Upper lobe of left lung (tissue), 4 donors: ENCODE measurements around the gene ZNF880.
"Not testable (repeated sequence)": the region's sequence is repeated elsewhere in the genome, so short reads cannot be mapped to it uniquely, and the experiment has no call there.

Source experiments
- CTCF ChIP-seq, 6 experiments: fragments of 450-650 bp in 4 of 6; fragments of 200-600 bp in 2 of 6; sonication (generic) in 2 of 6; IDR thresholded peaks; one replicate each; pipeline ENCODE4 v1.5.1; 2016 to 2019; ENCODE audit warnings: antibody characterized with exemption in 6 of 6
- EP300 ChIP-seq, 4 donors: sonication (generic); formaldehyde crosslinking; IDR thresholded peaks; one replicate each; pipeline ENCODE4 v1.5.1; 2017; ENCODE audit warnings: antibody characterized with exemption in 4 of 4, control low read depth in 2 of 4
- POLR2A ChIP-seq, 4 donors: fragments of 450-650 bp; IDR thresholded peaks; one replicate each; pipeline ENCODE4 v1.5.1; 2016 to 2017; ENCODE audit warnings: antibody characterized with exemption in 4 of 4, mild to moderate bottlenecking in 2 of 4
- POLR2AphosphoS5 ChIP-seq, 2 donors: sonication (generic); formaldehyde crosslinking; IDR thresholded peaks; one replicate each; pipeline ENCODE4 v1.5.1; 2017; ENCODE audit warnings: antibody characterized with exemption in 2 of 2

- not testable (repeated sequence) for TF ChIP-seq CTCF, POLR2AphosphoS5, POLR2A, EP300 (IDR thresholded peaks at IDR 0.05)
Observed at GRCh38 chr19:52339022-52339421, 30.7 kb upstream of the ZNF880 start.
